Endodermal cell (in vitro differentiated cells): Measurements from ENCODE around the gene NMT2. TPM values are rescaled to one million over a fixed set of nuclear protein-coding genes. Genes with fewer than 3 reads are reported as not detected.
"Not testable (repeated sequence)": the region's sequence is repeated elsewhere in the genome, so short reads cannot be mapped to it uniquely, and the experiment has no call there.

Experiments
- DNase-seq: peaks from one replicate; pipeline ENCODE4 v3.0.0-alpha.2; 2017
- H3K27ac ChIP-seq: 2 replicates; pipeline ENCODE4 v1.5.1; 2013; ENCODE audit warnings: mild to moderate bottlenecking, low read depth, low read length, moderate library complexity
- H3K27me3 ChIP-seq: 2 replicates; pipeline ENCODE4 v1.6.1; 2013; ENCODE audit warnings: mild to moderate bottlenecking, low read length, moderate library complexity; ENCODE audit not compliant: insufficient read depth, control insufficient read depth, poor library complexity, severe bottlenecking
- H3K36me3 ChIP-seq: 2 replicates; pipeline ENCODE4 v1.7.0; 2013; ENCODE audit warnings: mild to moderate bottlenecking, low read length, moderate library complexity; ENCODE audit not compliant: control insufficient read depth, insufficient read depth
- H3K4me1 ChIP-seq: one replicate; pipeline ENCODE4 v1.7.0; 2013; ENCODE audit warnings: low read length; ENCODE audit not compliant: control insufficient read depth, insufficient read depth
- H3K4me3 ChIP-seq: 2 replicates; pipeline ENCODE4 v1.5.1; 2013; ENCODE audit warnings: mild to moderate bottlenecking, low read length, moderate library complexity
- H3K9ac ChIP-seq: 2 replicates; pipeline ENCODE4 v1.6.1; 2013; ENCODE audit warnings: mild to moderate bottlenecking, low read length, moderate library complexity; ENCODE audit not compliant: poor library complexity, severe bottlenecking; ENCODE audit errors: extremely low read depth
- H3K9me3 ChIP-seq: 2 replicates; pipeline ENCODE4 v1.6.1; 2013; ENCODE audit warnings: mild to moderate bottlenecking, low read length, moderate library complexity; ENCODE audit not compliant: control insufficient read depth
- H3K27ac Mint-ChIP-seq: 2 replicates; pipeline ENCODE4 v1.8.0; 2020; ENCODE audit warnings: mixed read lengths
- H3K27me3 Mint-ChIP-seq: 2 replicates; pipeline ENCODE4 v1.8.0; 2021; ENCODE audit warnings: mild to moderate bottlenecking, mixed read lengths; ENCODE audit not compliant: insufficient read depth
- H3K36me3 Mint-ChIP-seq: 2 replicates; pipeline ENCODE4 v1.8.0; 2020; ENCODE audit warnings: low read depth, mixed read lengths
- H3K4me1 Mint-ChIP-seq: 2 replicates; pipeline ENCODE4 v1.8.0; 2020; ENCODE audit warnings: mixed read lengths
- H3K4me3 Mint-ChIP-seq: 2 replicates; pipeline ENCODE4 v1.8.0; 2020; ENCODE audit warnings: mild to moderate bottlenecking, moderate library complexity, mixed read lengths
- H3K9me3 Mint-ChIP-seq: 2 replicates; pipeline ENCODE4 v1.8.0; 2020; ENCODE audit warnings: mild to moderate bottlenecking, mixed read lengths
- WGBS, 2 experiments: methylation state at CpG; one replicate each; pipeline versions ENCODE4 v1.1.5 to v1.1.7; 2013; ENCODE audit warnings: missing lambda C conversion rate in 2 of 2, mixed read lengths in 1 of 2; ENCODE audit not compliant: insufficient coverage in 1 of 2, insufficient read length in 1 of 2; 5-methylcytosine and 5-hydroxymethylcytosine counted together
- total RNA-seq, 2 donors: library from RNA; stranded (reverse); fragmentation: NEBNext Ultra II Directional in 1 of 2; extraction: Animal tissue kit (Norgen Biotek cat#: 25700) in 1 of 2; gene quantifications; 2 replicates in 1 of 2; 3 replicates in 1 of 2; pipeline ENCODE4 v1.2.1, GENCODE V29; 2021
- TF ChIP-seq, protein P1 (sequence below): fragments of 200-600 bp; sonication (generic); conservative IDR thresholded peaks from 2 replicates; pipeline ENCODE4 v1.5.0; 2021; ENCODE audit warnings: antibody characterized with exemption, mild to moderate bottlenecking

Gene NMT2
- total RNA-seq, 2 donors from 2014 or later: 21.7 to 21.9 TPM

DNA sequence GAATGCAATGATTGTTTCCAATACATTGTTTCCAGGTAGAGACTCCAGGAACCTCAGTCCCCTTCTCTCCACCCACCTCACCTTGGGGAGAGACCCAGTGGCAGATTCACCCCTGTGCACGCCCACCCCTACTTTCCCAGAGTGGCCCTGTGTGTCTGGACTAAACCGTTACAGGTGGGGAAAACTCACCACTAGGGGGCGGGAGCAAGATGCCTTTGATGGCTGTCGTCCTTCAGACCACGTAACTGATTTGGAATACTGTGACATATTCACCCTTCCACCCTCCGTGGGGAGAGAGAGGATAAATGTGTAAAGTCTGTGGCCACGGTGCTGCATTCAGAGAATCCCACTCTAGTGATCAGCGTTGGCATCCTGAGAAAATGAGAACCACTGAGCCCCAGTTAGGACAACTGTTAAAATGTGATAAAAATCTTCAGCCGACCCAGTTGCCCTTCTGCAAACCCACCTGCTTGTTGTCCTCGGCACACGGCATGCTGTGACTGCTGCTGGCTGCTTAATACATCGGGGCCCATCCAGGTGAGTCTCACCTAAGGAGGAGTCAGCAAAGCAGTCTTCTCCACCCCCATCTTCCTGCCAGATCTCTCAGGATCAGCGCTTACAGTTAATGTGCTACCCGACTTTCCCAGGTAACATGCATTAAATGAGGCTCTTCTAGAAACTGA, 41.5 kb upstream of the NMT2 start:
- no peaks in the 10 kb centered on the region for H3K9me3 ChIP-seq
- no peaks in the 10 kb centered on the region for H3K27me3 ChIP-seq
- Mint-ChIP-seq H3K27me3 (no peaks in the 10 kb centered on the region), H3K27ac (peak overlapping the region; percentile 17), H3K36me3 (peaks cover 28% of the 10 kb centered on the region), H3K4me3 (no peak overlapping the region), H3K9me3 (no peaks in the 10 kb centered on the region), H3K4me1 (peaks cover 8% of the 10 kb centered on the region)
- no peak overlapping the region for H3K9ac ChIP-seq
- H3K27ac ChIP-seq: no peak overlapping the region
- H3K4me1 ChIP-seq: peaks cover 3% of the 10 kb centered on the region
- H3K36me3 ChIP-seq: peaks cover 24% of the 10 kb centered on the region
- no peak overlapping the region for H3K4me3 ChIP-seq
- DNase-seq: peak; percentile 93
- 51 to 59% methylated on average over 8 to 14 of the region's 14 CpGs for WGBS, 2 experiments
- TF ChIP-seq, protein P1, sequence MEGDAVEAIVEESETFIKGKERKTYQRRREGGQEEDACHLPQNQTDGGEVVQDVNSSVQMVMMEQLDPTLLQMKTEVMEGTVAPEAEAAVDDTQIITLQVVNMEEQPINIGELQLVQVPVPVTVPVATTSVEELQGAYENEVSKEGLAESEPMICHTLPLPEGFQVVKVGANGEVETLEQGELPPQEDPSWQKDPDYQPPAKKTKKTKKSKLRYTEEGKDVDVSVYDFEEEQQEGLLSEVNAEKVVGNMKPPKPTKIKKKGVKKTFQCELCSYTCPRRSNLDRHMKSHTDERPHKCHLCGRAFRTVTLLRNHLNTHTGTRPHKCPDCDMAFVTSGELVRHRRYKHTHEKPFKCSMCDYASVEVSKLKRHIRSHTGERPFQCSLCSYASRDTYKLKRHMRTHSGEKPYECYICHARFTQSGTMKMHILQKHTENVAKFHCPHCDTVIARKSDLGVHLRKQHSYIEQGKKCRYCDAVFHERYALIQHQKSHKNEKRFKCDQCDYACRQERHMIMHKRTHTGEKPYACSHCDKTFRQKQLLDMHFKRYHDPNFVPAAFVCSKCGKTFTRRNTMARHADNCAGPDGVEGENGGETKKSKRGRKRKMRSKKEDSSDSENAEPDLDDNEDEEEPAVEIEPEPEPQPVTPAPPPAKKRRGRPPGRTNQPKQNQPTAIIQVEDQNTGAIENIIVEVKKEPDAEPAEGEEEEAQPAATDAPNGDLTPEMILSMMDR: peak; percentile 93

DNA sequence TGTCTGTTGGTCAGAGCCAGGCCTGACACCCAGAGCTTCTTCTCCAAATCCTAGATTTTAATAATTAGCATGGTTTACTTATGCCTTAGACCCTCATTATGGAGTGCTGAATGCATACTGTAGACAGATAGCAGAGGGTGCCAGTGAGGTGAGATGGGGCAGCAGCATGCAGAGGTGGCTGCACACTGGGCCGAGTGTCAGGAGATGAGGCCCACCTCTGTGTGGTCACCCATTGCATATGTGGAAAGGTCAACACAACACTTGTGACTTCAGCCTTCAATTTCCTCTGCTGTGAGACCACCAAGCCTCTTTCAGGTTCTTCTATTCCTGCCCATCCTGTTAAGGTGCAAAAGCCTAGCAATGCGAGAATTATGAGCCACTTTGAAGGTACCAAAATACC, 39.7 kb upstream of the NMT2 start:
- no peak overlapping the region for H3K27ac Mint-ChIP-seq
- H3K4me1 Mint-ChIP-seq: peaks cover 9% of the 10 kb centered on the region
- Histone ChIP-seq H3K9me3 (no peaks in the 10 kb centered on the region), H3K27me3 (no peaks in the 10 kb centered on the region), H3K9ac (no peak overlapping the region), H3K4me1 (peaks cover 3% of the 10 kb centered on the region), H3K36me3 (peaks cover 16% of the 10 kb centered on the region), H3K4me3 (no peak overlapping the region), H3K27ac (no peak overlapping the region)
- H3K9me3 Mint-ChIP-seq: no peaks in the 10 kb centered on the region
- no peak overlapping the region for H3K4me3 Mint-ChIP-seq
- DNase-seq: no peak
- TF ChIP-seq, protein P1: no peak
- H3K27me3 Mint-ChIP-seq: no peaks in the 10 kb centered on the region
- peaks cover 16% of the 10 kb centered on the region for H3K36me3 Mint-ChIP-seq
- 93% methylated on average over 2 of the region's 2 CpGs; no CpG with 5 or more reads in 1 of the 2 experiments for WGBS, 2 experiments

DNA sequence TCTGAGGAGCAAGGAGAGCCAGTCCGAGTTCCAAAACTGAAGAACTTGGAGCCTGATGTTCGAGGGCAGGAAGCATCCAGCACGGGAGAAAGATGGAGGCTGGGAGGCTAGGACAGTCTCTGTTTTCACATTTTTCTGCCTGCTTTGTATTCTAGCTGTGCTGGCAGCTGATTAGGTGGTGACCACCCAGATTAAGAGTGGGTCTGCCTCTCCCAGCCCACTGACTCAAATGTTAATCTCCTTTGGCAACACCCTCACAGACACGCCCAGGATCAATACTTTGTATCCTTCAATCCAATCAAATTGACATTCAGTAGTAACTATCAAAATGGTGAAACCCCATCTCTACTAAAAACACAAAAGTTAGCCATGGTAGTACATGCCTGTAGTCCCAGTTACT, 38.9 kb upstream of the NMT2 start:
- 91 to 94% methylated on average over 3 to 4 of the region's 4 CpGs for WGBS, 2 experiments

DNA sequence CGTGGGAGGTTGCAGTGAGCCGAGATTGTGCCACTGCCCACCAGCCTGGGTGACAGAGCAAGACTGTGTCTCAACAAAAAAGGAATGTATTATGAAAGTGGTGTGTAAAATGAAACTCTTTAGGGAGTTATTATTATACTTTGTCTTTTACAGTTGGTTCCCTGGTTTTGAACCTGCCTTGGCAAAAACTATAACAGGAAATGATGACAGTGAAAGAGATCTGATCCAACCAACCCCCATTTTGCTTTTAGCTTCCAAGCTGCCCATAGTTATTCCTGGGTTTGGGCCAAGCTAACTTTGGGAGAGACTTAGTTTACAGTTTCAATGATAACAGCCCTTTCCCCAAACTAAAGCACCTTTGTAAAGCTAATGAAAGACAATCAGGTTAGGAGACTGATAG, 34.1 kb upstream of the NMT2 start:
- Mint-ChIP-seq H3K9me3 (no peaks in the 10 kb centered on the region), H3K36me3 (peaks cover 5% of the 10 kb centered on the region), H3K27ac (peak overlapping the region; percentile 78), H3K4me1 (peaks cover 23% of the 10 kb centered on the region), H3K4me3 (no peak overlapping the region), H3K27me3 (no peaks in the 10 kb centered on the region)
- TF ChIP-seq, protein P1: no peak
- WGBS, 2 experiments: 95% methylated on average over 2 of the region's 2 CpGs
- Histone ChIP-seq H3K4me3 (peak overlapping the region; percentile 12), H3K27me3 (no peaks in the 10 kb centered on the region), H3K4me1 (peaks cover 3% of the 10 kb centered on the region), H3K36me3 (peaks cover 5% of the 10 kb centered on the region), H3K9me3 (no peaks in the 10 kb centered on the region), H3K9ac (no peak overlapping the region), H3K27ac (no peak overlapping the region)
- no peak for DNase-seq

More for the DNA sequence above, 38.9 kb upstream of the NMT2 start:
- DNase-seq, H3K9ac ChIP-seq, H3K36me3 Mint-ChIP-seq, H3K4me1 ChIP-seq, H3K4me3 Mint-ChIP-seq, H3K4me3 ChIP-seq, H3K27ac Mint-ChIP-seq, H3K27ac ChIP-seq, H3K27me3 ChIP-seq, H3K9me3 Mint-ChIP-seq, H3K27me3 Mint-ChIP-seq, H3K9me3 ChIP-seq: not testable (repeated sequence)
- H3K4me1 Mint-ChIP-seq: peaks cover 16% of the 10 kb centered on the region
- peaks cover 13% of the 10 kb centered on the region for H3K36me3 ChIP-seq

DNA sequence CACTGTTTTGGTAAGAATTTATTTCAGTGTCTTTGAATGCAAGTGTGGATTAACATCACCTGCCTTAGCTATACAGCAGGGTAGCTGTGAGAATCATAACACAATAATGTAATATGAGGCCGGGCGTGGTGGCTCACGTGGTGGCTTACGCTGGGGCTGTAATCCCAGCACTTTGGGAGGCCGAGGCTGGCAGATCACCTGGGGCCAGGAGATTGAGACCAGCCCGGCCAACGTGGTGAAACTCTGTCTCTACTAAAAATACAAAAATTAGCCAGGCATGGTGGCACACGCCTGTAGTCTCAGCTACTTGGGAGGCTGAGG, 33.8 kb upstream of the NMT2 start:
- not testable (repeated sequence) for H3K27me3 ChIP-seq, H3K36me3 Mint-ChIP-seq, H3K4me1 ChIP-seq, H3K27ac Mint-ChIP-seq, H3K27ac ChIP-seq, H3K27me3 Mint-ChIP-seq, H3K9me3 ChIP-seq, H3K36me3 ChIP-seq, H3K9me3 Mint-ChIP-seq, DNase-seq, H3K4me3 ChIP-seq, H3K4me3 Mint-ChIP-seq, H3K9ac ChIP-seq
- H3K4me1 Mint-ChIP-seq: peaks cover 23% of the 10 kb centered on the region
- 94 to 97% methylated on average over 8 of the region's 8 CpGs for WGBS, 2 experiments
